ENCODE measurements around the gene IPO5. TPM values are rescaled to one million over a fixed set of nuclear protein-coding genes. Genes with fewer than 3 reads are reported as not detected.
"Not testable (repeated sequence)": the region's sequence is repeated elsewhere in the genome, so short reads cannot be mapped to it uniquely, and the experiment has no call there.

IPO5 gene
- total and polyA plus RNA-seq, 2 experiments from 2014 or later, result 55.5 to 119 TPM

GRCh38 chr13:98039261-98039660, 85.8 kb downstream of the IPO5 start:
- Histone ChIP-seq H3K9me3 (ENCODE audit: low read depth) (no peaks in the 10 kb centered on the region), H3K4me1 (ENCODE audit: low read depth) (no peaks in the 10 kb centered on the region), H3K36me3 (no peaks in the 10 kb centered on the region), H3K4me3 (no peak overlapping the region), H3K27ac (no peak overlapping the region), H3K27me3 (no peaks in the 10 kb centered on the region)
- DNase-seq (ENCODE audit: low read depth in 1 of 2, low spot score in 1 of 2), result no peak
- TF ChIP-seq CTCF (IDR thresholded peaks at IDR 0.05; ENCODE audit: low read depth, low read length), result no peak

DNA sequence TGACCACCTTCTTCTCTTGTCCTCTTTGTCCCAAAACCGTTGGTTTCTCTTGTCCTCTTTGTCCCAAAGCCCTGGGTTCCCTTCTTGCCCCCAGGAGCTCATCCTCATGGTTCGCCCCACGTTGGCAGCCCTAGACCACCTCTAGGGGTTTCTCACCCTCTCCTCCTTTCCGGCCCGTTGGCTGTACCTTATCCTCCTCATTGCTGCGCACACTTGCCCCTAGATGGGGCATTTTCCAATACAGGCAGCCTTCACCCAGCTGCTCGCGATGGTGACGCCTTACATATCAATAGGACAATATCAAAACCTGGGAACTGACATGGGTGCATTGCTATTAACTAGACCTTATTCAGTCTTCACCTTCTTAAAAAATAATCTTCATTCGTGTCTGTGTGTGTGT, 86.5 kb downstream of the IPO5 start:
- Histone ChIP-seq H3K36me3 (no peaks in the 10 kb centered on the region), H3K4me3 (no peak overlapping the region), H3K27ac (no peak overlapping the region), H3K4me1 (ENCODE audit: low read depth) (no peaks in the 10 kb centered on the region), H3K9me3 (ENCODE audit: low read depth) (no peaks in the 10 kb centered on the region), H3K27me3 (no peaks in the 10 kb centered on the region)
- TF ChIP-seq CTCF (IDR thresholded peaks at IDR 0.05; ENCODE audit: low read depth, low read length), result no peak
- no peak for DNase-seq (ENCODE audit: low read depth in 1 of 2, low spot score in 1 of 2)

- Histone ChIP-seq H3K9me3 (ENCODE audit: low read depth) (no peaks in the 10 kb centered on the region), H3K4me3 (no peak overlapping the region), H3K27ac (no peak overlapping the region), H3K36me3 (no peaks in the 10 kb centered on the region), H3K4me1 (ENCODE audit: low read depth) (no peaks in the 10 kb centered on the region), H3K27me3 (no peaks in the 10 kb centered on the region)
- no peak for DNase-seq (ENCODE audit: low read depth in 1 of 2, low spot score in 1 of 2)
- no peak for TF ChIP-seq CTCF (IDR thresholded peaks at IDR 0.05; ENCODE audit: low read depth, low read length)
These were observed 87.8 kb downstream of the IPO5 start for GRCh38 chr13:98041081-98041820.

DNA sequence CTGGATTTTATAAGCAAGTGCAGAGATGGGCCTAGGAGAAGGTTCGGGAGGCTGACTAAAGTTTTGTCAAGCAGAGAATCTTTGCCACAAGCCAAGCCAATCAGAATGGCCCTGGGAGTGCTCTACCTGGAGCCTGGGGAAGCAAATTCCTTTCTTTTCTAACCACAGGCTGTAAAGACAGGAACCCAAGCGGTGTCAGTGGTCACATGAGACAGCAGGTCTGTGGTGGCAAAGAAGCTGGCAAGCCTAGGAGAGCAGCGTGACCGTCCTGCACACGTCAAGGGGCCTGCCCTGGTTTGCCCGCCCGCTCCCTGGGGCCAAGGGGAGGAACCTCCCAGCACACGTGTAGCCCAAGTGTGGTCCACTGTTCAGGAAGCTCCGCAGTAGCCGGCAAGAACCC, 90.8 kb downstream of the IPO5 start:
- Histone ChIP-seq H3K27me3 (no peaks in the 10 kb centered on the region), H3K4me1 (ENCODE audit: low read depth) (no peaks in the 10 kb centered on the region), H3K36me3 (no peaks in the 10 kb centered on the region), H3K4me3 (no peak overlapping the region), H3K9me3 (ENCODE audit: low read depth) (no peaks in the 10 kb centered on the region), H3K27ac (no peak overlapping the region)
- TF ChIP-seq CTCF (IDR thresholded peaks at IDR 0.05; ENCODE audit: low read depth, low read length), result no peak
- no peak for DNase-seq (ENCODE audit: low read depth in 1 of 2, low spot score in 1 of 2)

GRCh38 chr13:98047785-98048184, 94.3 kb downstream of the IPO5 start:
- not testable (repeated sequence) for DNase-seq (ENCODE audit: low read depth in 1 of 2, low spot score in 1 of 2); H3K27ac ChIP-seq; H3K4me1 ChIP-seq (ENCODE audit: low read depth); H3K27me3 ChIP-seq; H3K36me3 ChIP-seq; H3K4me3 ChIP-seq; H3K9me3 ChIP-seq (ENCODE audit: low read depth)

- H3K4me1 ChIP-seq (ENCODE audit: low read depth), result no peaks in the 10 kb centered on the region
- no peak for TF ChIP-seq CTCF (IDR thresholded peaks at IDR 0.05; ENCODE audit: low read depth, low read length)
- H3K36me3 ChIP-seq, result no peaks in the 10 kb centered on the region
- H3K27ac ChIP-seq, result no peak overlapping the region
- H3K9me3 ChIP-seq (ENCODE audit: low read depth), result no peaks in the 10 kb centered on the region
- no peaks in the 10 kb centered on the region for H3K27me3 ChIP-seq
- DNase-seq (ENCODE audit: low read depth in 1 of 2, low spot score in 1 of 2), result no peak
- no peak overlapping the region for H3K4me3 ChIP-seq
These were observed 94.8 kb downstream of the IPO5 start for GRCh38 chr13:98048265-98048664.

Data from cardiac muscle cell (in vitro differentiated cells and primary cell).